Smooth muscle cell (in vitro differentiated cells): ENCODE data around the gene NUDT6. TPM values are rescaled to one million over a fixed set of nuclear protein-coding genes. Genes with fewer than 3 reads are reported as not detected.

Experiments used
- DNase-seq: peaks from one replicate; lab custom pipeline; 2025; ENCODE audit not compliant: unreplicated experiment; lab: John Stamatoyannopoulos, UW
- H2AFZ ChIP-seq: fragments of 200-600 bp; sonication (generic); 2 replicates; pipeline ENCODE4 v1.6.0; 2016; ENCODE audit warnings: antibody characterized with exemption, low read depth, mild to moderate bottlenecking
- H3F3A ChIP-seq: fragments of 200-600 bp; sonication (generic); 2 replicates; pipeline ENCODE4 v1.6.0; 2017; ENCODE audit warnings: antibody characterized with exemption, low read depth
- H3K27ac ChIP-seq: fragments of 200-600 bp; sonication (generic); 2 replicates; pipeline ENCODE4 v1.5.1; 2016; ENCODE audit warnings: low read depth, mild to moderate bottlenecking
- H3K27me3 ChIP-seq: fragments of 200-600 bp; sonication (generic); 2 replicates; pipeline ENCODE4 v1.6.1; 2016; ENCODE audit warnings: low read depth, mild to moderate bottlenecking
- H3K36me3 ChIP-seq: fragments of 200-600 bp; sonication (generic); 2 replicates; pipeline ENCODE4 v1.5.1; 2016; ENCODE audit warnings: low read depth
- H3K4me1 ChIP-seq: fragments of 200-600 bp; sonication (generic); 2 replicates; pipeline ENCODE4 v1.5.1; 2016; ENCODE audit warnings: low read depth
- H3K4me2 ChIP-seq: fragments of 200-600 bp; sonication (generic); 2 replicates; pipeline ENCODE4 v1.6.0; 2016; ENCODE audit warnings: mild to moderate bottlenecking
- H3K4me3 ChIP-seq: fragments of 200-600 bp; sonication (generic); 2 replicates; pipeline ENCODE4 v1.5.1; 2016; ENCODE audit warnings: mild to moderate bottlenecking
- H3K79me2 ChIP-seq: fragments of 200-600 bp; sonication (generic); 2 replicates; pipeline ENCODE4 v1.6.0; 2016; ENCODE audit warnings: low read depth, mild to moderate bottlenecking
- H3K9ac ChIP-seq: fragments of 200-600 bp; sonication (generic); 2 replicates; pipeline ENCODE4 v1.6.0; 2016; ENCODE audit warnings: low read depth
- H3K9me3 ChIP-seq: fragments of 200-600 bp; sonication (generic); replicated peaks from 2 replicates; pipeline ENCODE4 v1.5.1; 2016; ENCODE audit warnings: low read depth
- H4K20me1 ChIP-seq: fragments of 200-600 bp; sonication (generic); 2 replicates; pipeline ENCODE4 v1.6.0; 2016; ENCODE audit warnings: low read depth
- CTCF ChIP-seq: fragments of 200-600 bp; sonication (generic); IDR thresholded peaks from 2 replicates; pipeline ENCODE4 v1.5.1; 2017; ENCODE audit warnings: borderline replicate concordance, mild to moderate bottlenecking, antibody characterized with exemption; ENCODE audit not compliant: insufficient read depth, poor library complexity, severe bottlenecking
- WGBS: methylation state at CpG from one replicate; pipeline ENCODE4 v1.1.7; 2016; ENCODE audit warnings: low lambda C conversion rate; 5-methylcytosine and 5-hydroxymethylcytosine counted together
- polyA plus RNA-seq: library from polyadenylated mRNA; unstranded; fragments of >200 nt; fragmentation: Nextera tagmentation; extraction: Ambion mirVana; gene quantifications from 2 replicates; pipeline ENCODE4 v1.2.1, GENCODE V29; 2016
- total RNA-seq: library from RNA; depleted of rRNA; stranded (reverse); fragments of >200 nt; gene quantifications from 2 replicates; pipeline ENCODE4 v1.2.3, GENCODE V29; 2014

The NUDT6 gene
- 4.1 and 24.6 TPM in 2 replicates for total RNA-seq
- polyA plus RNA-seq, result 6.2 and 7.0 TPM in 2 replicates

- Histone ChIP-seq H3K27me3 (no peaks in the 10 kb centered on the region), H3K36me3 (no peaks in the 10 kb centered on the region), H3K4me1 (peaks cover 15% of the 10 kb centered on the region), H2AFZ (peak within 1 kb of the TSS; percentile 100), H3K4me2 (peak within 1 kb of the TSS; percentile 97), H3K9ac (peak within 1 kb of the TSS; percentile 64), H3K9me3 (no peaks in the 10 kb centered on the region), H3F3A (peaks cover 3% of the 10 kb centered on the region), H4K20me1 (no peaks in the 10 kb centered on the region), H3K79me2 (peaks cover 33% of the 10 kb centered on the region), H3K4me3 (peak within 1 kb of the TSS; percentile 86), H3K27ac (peak within 1 kb of the TSS; percentile 54)
- no peak for TF ChIP-seq CTCF
- peak; percentile 28 for DNase-seq
- under 1% methylated on average over 58 of the region's 63 CpGs for WGBS
Observed at GRCh38 chr4:122921971-122922876, at the start of gene NUDT6. TSS of gene NUDT6 (minus strand) at chr4:122922597. CDS start at chr4:122922572, 25 bp downstream.

GRCh38 chr4:122968227-122968812 lies 45.9 kb upstream of the NUDT6 start:
- WGBS, result 75% methylated on average over 6 of the region's 6 CpGs
- no peaks in the 10 kb centered on the region for H3K36me3 ChIP-seq
- no peak for DNase-seq
- no peaks in the 10 kb centered on the region for H4K20me1 ChIP-seq
- H2AFZ ChIP-seq, result no peak overlapping the region
- no peaks in the 10 kb centered on the region for H3K9me3 ChIP-seq
- no peaks in the 10 kb centered on the region for H3K27me3 ChIP-seq
- H3K79me2 ChIP-seq, result no peaks in the 10 kb centered on the region
- TF ChIP-seq CTCF, result no peak
- H3K27ac ChIP-seq, result no peak overlapping the region
- H3K9ac ChIP-seq, result no peak overlapping the region
- H3K4me2 ChIP-seq, result no peak overlapping the region
- H3K4me1 ChIP-seq, result no peaks in the 10 kb centered on the region
- no peak overlapping the region for H3K4me3 ChIP-seq
- no peaks in the 10 kb centered on the region for H3F3A ChIP-seq

GRCh38 chr4:122967231-122967630 lies 44.8 kb upstream of the NUDT6 start:
- Histone ChIP-seq H3K9me3 (no peaks in the 10 kb centered on the region), H3K4me1 (no peaks in the 10 kb centered on the region), H3K36me3 (no peaks in the 10 kb centered on the region), H3F3A (no peaks in the 10 kb centered on the region), H4K20me1 (no peaks in the 10 kb centered on the region), H3K27ac (no peak overlapping the region), H3K79me2 (no peaks in the 10 kb centered on the region), H2AFZ (no peak overlapping the region), H3K9ac (no peak overlapping the region), H3K27me3 (no peaks in the 10 kb centered on the region), H3K4me2 (no peak overlapping the region), H3K4me3 (no peak overlapping the region)
- WGBS, result 97% methylated on average over 3 of the region's 3 CpGs
- no peak for TF ChIP-seq CTCF
- no peak for DNase-seq
